ENCODE results near the gene RGPD3. TPM values are rescaled to one million over a fixed set of nuclear protein-coding genes. Genes with fewer than 3 reads are reported as not detected.
"Not testable (repeated sequence)": the region's sequence is repeated elsewhere in the genome, so short reads cannot be mapped to it uniquely, and the experiment has no call there.

RGPD3 gene
- total RNA-seq, 1 experiment from 2014 or later, result not detected

DNA sequence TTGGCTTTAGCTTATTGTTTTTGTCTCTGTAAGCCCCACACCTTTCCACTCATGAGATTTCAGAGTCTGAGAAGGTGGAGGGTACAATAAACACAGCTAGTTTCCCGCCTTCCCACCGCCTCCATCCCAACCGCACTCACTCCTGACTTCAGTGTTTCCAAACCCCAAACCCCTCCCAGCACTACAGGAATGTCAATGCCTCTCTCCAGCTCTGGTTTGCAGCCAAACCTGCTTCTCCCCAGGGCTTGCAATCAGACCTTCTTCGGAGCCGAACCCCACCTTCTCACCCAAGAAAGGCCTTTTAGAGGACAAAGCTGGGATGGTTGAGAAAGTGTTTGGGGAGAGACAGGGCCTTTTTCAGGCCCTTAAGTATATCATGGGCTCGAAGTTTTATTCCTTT lies 24.7 kb upstream of the RGPD3 start:
- not testable (repeated sequence) for H3K4me2 ChIP-seq (ENCODE audit: low read depth, low read length, poor library complexity, severe bottlenecking); H3K9ac ChIP-seq (ENCODE audit: low read length); H3K36me3 ChIP-seq (ENCODE audit: insufficient read depth, low read length)

DNA sequence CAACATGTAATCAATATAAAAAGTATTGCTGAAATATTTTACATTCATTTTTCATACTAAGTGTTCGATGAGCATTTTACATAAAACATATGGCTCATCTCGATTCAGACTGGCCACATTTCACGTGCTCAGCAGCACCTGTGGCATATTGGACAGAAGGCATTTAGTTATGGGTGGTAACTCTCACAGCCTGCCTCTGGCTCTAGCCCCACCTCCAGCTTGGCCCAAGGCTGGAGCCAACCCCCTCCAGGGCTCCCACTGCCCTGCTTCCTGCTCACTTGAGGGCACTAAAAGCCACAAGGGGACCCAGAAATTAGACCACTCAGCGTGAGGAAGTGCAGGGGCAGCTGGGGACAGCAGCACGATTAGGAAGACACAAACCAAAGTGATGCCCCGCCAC lies 24.2 kb upstream of the RGPD3 start:
- H2AFZ ChIP-seq (ENCODE audit: low read length); H3K4me2 ChIP-seq (ENCODE audit: low read depth, low read length, poor library complexity, severe bottlenecking); H3K9ac ChIP-seq (ENCODE audit: low read length); H3K36me3 ChIP-seq (ENCODE audit: insufficient read depth, low read length); H3K9me3 ChIP-seq (ENCODE audit: low read length); H3K27ac ChIP-seq (ENCODE audit: low read length); H3K4me1 ChIP-seq (ENCODE audit: low read length); DNase-seq; H4K20me1 ChIP-seq (ENCODE audit: insufficient read depth, low read depth, low read length); H3K9me2 ChIP-seq (replicated peaks; ENCODE audit: insufficient read depth, low read length); H3K27me3 ChIP-seq (ENCODE audit: low read length); H3K79me2 ChIP-seq (ENCODE audit: low read length); H3K4me3 ChIP-seq (ENCODE audit: low read length): not testable (repeated sequence)

More for the DNA sequence above, 24.7 kb upstream of the RGPD3 start:
- not testable (repeated sequence) for H3K9me3 ChIP-seq (ENCODE audit: low read length); DNase-seq; H3K4me3 ChIP-seq (ENCODE audit: low read length); H3K27me3 ChIP-seq (ENCODE audit: low read length); H3K27ac ChIP-seq (ENCODE audit: low read length); H2AFZ ChIP-seq (ENCODE audit: low read length); H3K4me1 ChIP-seq (ENCODE audit: low read length); H3K79me2 ChIP-seq (ENCODE audit: low read length); H4K20me1 ChIP-seq (ENCODE audit: insufficient read depth, low read depth, low read length); H3K9me2 ChIP-seq (replicated peaks; ENCODE audit: insufficient read depth, low read length)

DNA sequence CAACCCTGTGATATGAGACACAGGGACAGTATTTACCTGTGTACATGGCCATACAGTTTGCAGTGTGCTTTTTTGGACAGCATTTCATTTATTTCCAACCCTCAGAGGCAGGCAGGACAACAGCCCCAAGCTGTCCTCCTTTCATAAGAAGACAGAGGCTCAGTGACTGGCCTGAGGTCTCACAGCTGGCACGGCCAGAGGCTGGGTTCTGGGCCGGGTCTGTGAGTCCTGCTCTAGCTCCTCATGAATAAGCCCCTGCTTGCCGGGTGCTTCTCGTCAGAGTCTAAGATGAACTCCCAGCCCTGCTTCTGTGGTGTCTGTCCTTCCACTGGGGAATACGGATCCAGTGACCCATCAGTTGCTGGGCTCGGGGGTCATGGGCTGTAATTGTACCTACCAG lies 21.5 kb upstream of the RGPD3 start:
- H3K9me2 ChIP-seq (replicated peaks; ENCODE audit: insufficient read depth, low read length); H3K27me3 ChIP-seq (ENCODE audit: low read length); H3K79me2 ChIP-seq (ENCODE audit: low read length); H3K9me3 ChIP-seq (ENCODE audit: low read length); H3K4me3 ChIP-seq (ENCODE audit: low read length); H3K27ac ChIP-seq (ENCODE audit: low read length); H2AFZ ChIP-seq (ENCODE audit: low read length); DNase-seq; H4K20me1 ChIP-seq (ENCODE audit: insufficient read depth, low read depth, low read length); H3K9ac ChIP-seq (ENCODE audit: low read length); H3K4me1 ChIP-seq (ENCODE audit: low read length); H3K4me2 ChIP-seq (ENCODE audit: low read depth, low read length, poor library complexity, severe bottlenecking); H3K36me3 ChIP-seq (ENCODE audit: insufficient read depth, low read length): not testable (repeated sequence)

DNA sequence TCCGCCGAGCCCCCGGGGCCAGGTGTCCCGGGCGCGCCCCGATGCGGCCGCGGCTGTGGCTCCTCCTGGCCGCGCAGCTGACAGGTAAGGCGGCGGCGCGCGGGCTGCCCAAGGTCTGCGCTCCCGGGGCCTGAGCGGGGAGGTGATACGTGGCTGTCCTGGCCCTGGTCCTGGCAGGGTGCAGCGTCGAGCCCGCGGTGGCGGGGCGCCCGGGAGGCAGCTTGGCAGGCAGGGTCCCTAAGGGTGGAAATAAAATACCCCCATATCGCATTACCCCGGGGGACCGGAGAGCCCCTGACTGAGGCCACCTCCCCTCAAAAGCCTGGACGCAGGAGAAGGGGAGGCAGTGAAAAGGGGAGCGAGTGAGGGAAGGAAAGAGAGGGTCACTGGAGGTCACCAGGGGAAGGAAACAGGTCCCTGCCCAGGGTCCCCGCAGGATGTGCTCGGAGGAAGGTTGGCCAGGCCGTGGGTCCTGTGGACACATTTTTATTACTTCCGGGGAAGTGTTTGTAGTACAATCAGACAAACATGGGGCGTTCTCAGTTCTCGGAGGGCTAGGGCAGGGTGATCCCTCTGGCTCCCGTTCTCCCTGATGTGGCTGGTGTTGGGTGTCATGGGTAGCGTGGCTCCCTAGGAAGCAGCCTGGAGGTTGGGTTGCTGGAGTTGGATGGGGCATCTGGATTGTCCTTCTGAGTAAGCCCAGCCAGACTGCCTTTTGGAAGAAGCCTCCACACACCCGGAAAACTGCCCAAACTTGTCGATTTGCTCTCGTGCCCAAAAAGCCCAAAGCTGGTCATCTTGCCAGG lies 19.4 kb upstream of the RGPD3 start:
- not testable (repeated sequence) for H3K4me3 ChIP-seq (ENCODE audit: low read length); H3K79me2 ChIP-seq (ENCODE audit: low read length); H3K4me1 ChIP-seq (ENCODE audit: low read length); H3K27ac ChIP-seq (ENCODE audit: low read length); H2AFZ ChIP-seq (ENCODE audit: low read length); H3K4me2 ChIP-seq (ENCODE audit: low read depth, low read length, poor library complexity, severe bottlenecking); H3K9me3 ChIP-seq (ENCODE audit: low read length); H3K9me2 ChIP-seq (replicated peaks; ENCODE audit: insufficient read depth, low read length); H3K27me3 ChIP-seq (ENCODE audit: low read length); DNase-seq; H3K9ac ChIP-seq (ENCODE audit: low read length); H3K36me3 ChIP-seq (ENCODE audit: insufficient read depth, low read length); H4K20me1 ChIP-seq (ENCODE audit: insufficient read depth, low read depth, low read length)

DNA sequence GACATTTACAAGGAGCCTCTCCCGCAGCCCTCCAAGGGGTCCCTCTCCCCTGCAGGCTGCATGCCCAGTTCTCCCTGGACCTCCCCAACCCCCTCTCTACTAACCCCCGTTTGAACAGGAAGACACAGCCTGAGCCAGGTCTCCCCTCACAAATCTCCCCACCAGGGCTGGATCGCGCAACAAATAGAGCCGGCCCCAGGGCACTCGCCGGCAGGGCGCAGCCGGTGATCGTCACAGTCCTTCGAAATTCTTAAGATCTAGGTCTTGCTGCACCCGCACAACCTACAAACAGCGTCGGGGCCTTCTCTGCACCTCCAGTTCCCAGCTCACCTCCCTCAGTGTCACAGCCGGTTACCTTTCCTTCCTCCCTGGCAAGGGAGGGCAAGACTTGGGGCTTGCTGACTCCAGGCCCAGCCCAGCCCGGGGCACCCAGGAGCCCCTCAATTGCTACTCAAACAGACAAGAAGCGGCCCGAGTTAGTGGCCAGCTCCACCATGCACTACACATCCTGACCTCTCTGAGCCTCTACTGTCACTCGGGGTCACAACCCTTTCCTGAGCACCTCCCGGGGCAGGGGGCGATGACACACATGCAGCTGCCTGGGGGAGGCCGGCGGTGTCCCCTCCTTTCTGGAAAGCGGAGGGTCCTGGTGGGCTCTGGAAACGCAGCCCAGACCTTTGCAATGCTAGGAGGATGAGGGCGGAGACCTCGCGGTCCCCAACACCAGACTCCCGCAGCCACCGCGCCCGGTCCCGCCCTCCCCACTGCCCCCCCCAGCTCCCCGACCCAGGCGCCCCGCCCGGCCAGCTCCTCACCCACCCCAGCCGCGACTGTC lies 18.6 kb upstream of the RGPD3 start, which contains the start of gene CD8B2:
TSS of gene CD8B2 (plus strand) at position 814 of the 835 bp plus-strand sequence. CDS start 63 bp downstream, outside the sequence.
- not testable (repeated sequence) for H3K4me2 ChIP-seq (ENCODE audit: low read depth, low read length, poor library complexity, severe bottlenecking); H3K9me2 ChIP-seq (replicated peaks; ENCODE audit: insufficient read depth, low read length); H3K27ac ChIP-seq (ENCODE audit: low read length); H2AFZ ChIP-seq (ENCODE audit: low read length); H4K20me1 ChIP-seq (ENCODE audit: insufficient read depth, low read depth, low read length); H3K9ac ChIP-seq (ENCODE audit: low read length); H3K79me2 ChIP-seq (ENCODE audit: low read length); H3K27me3 ChIP-seq (ENCODE audit: low read length); H3K9me3 ChIP-seq (ENCODE audit: low read length); H3K4me3 ChIP-seq (ENCODE audit: low read length); H3K4me1 ChIP-seq (ENCODE audit: low read length); H3K36me3 ChIP-seq (ENCODE audit: insufficient read depth, low read length); DNase-seq

DNA sequence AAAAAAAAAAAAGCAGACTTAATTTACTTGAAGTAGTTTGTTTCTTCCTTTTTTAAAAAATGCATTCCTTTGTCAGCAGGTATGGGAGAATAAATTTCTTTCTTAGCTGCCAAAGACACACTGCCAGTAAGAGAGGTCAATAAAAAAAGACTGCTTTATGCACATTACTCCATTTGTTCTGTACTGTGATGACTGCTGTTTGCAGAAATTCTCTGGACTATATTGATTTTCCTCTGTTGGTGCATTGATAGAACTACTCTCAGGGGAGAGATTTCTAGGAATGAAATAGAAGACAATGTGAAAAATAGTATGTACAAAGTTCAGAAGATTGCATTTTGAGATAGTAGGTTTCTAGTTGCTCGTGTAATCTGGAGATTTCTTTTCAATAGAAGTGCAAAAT lies 11.3 kb upstream of the RGPD3 start:
- H3K9ac ChIP-seq (ENCODE audit: low read length); H3K9me2 ChIP-seq (replicated peaks; ENCODE audit: insufficient read depth, low read length); H3K9me3 ChIP-seq (ENCODE audit: low read length); H3K27ac ChIP-seq (ENCODE audit: low read length); H3K4me2 ChIP-seq (ENCODE audit: low read depth, low read length, poor library complexity, severe bottlenecking); H3K4me1 ChIP-seq (ENCODE audit: low read length); DNase-seq; H2AFZ ChIP-seq (ENCODE audit: low read length); H3K79me2 ChIP-seq (ENCODE audit: low read length); H3K27me3 ChIP-seq (ENCODE audit: low read length); H4K20me1 ChIP-seq (ENCODE audit: insufficient read depth, low read depth, low read length); H3K4me3 ChIP-seq (ENCODE audit: low read length); H3K36me3 ChIP-seq (ENCODE audit: insufficient read depth, low read length): not testable (repeated sequence)

DNA sequence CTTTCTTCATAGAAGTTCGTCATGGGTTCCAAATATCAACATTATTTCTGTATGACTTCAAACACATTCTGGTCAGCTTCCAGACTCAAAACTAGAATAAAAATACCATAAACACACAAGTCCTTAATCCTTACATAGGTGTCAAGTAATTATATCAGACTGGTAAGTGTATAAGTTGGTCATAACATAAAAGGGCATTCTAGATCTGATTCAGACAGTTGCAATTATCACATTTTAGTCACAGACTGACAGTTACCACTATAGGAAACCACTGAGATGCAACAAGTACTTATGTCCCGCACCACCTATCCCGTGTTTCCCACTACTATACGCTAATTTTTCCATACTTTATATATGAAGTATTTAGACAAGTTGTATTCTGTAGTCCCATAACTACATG lies 9.4 kb upstream of the RGPD3 start:
- H3K4me1 ChIP-seq (ENCODE audit: low read length); H3K9me3 ChIP-seq (ENCODE audit: low read length); H3K36me3 ChIP-seq (ENCODE audit: insufficient read depth, low read length); H3K27ac ChIP-seq (ENCODE audit: low read length); H3K79me2 ChIP-seq (ENCODE audit: low read length); H2AFZ ChIP-seq (ENCODE audit: low read length); H3K27me3 ChIP-seq (ENCODE audit: low read length); H3K4me2 ChIP-seq (ENCODE audit: low read depth, low read length, poor library complexity, severe bottlenecking); H3K4me3 ChIP-seq (ENCODE audit: low read length); DNase-seq; H3K9ac ChIP-seq (ENCODE audit: low read length); H4K20me1 ChIP-seq (ENCODE audit: insufficient read depth, low read depth, low read length); H3K9me2 ChIP-seq (replicated peaks; ENCODE audit: insufficient read depth, low read length): not testable (repeated sequence)

DNA sequence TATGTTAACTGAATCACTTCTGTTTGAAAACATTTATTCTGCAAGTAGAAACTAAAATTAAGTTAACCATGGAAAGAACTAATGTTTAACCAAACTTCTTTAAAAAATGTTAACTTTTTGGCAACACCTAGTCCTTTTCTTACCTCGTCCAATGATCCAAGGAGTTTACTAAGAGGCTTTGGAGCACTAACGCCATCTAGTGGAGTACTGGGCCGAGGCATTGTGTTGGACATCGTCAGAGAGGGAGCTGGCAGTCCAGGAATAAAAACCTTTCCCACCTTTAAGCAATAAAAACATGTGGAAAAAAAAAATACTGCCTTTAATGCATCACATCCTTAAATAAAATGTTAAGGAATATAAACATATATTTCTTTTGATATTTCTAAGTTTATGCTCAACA lies 2.4 kb upstream of the RGPD3 start:
- H3K36me3 ChIP-seq (ENCODE audit: insufficient read depth, low read length); H3K9me2 ChIP-seq (replicated peaks; ENCODE audit: insufficient read depth, low read length); H3K27me3 ChIP-seq (ENCODE audit: low read length); H3K9ac ChIP-seq (ENCODE audit: low read length); H3K27ac ChIP-seq (ENCODE audit: low read length); H3K9me3 ChIP-seq (ENCODE audit: low read length); H2AFZ ChIP-seq (ENCODE audit: low read length); H3K4me3 ChIP-seq (ENCODE audit: low read length); H4K20me1 ChIP-seq (ENCODE audit: insufficient read depth, low read depth, low read length); H3K79me2 ChIP-seq (ENCODE audit: low read length); H3K4me1 ChIP-seq (ENCODE audit: low read length); DNase-seq; H3K4me2 ChIP-seq (ENCODE audit: low read depth, low read length, poor library complexity, severe bottlenecking): not testable (repeated sequence)
